ENCODE measurements around the gene FMNL2. TPM values are rescaled to one million over a fixed set of nuclear protein-coding genes. Genes with fewer than 3 reads are reported as not detected.

Gene FMNL2
- total RNA-seq, 1 experiment from 2014 or later, result 33.6 TPM

DNA sequence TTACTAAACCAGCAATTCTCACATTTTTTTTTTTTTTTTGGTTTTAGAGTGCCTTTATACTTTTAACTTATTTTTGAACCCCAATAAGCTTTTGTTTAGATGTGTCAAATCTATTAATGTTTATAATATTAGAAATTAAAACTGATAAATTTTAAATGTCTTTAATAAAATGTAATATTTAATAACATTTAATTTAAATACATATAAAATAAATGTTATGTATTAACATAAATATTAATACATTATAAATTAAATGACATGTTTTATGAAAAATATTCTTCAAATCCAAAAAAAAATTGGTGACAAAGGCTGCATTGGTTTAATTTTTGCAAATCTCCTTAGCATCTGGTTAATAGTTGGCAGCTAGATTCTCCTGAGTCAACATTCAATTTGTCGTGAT lies 218.5 kb downstream of the FMNL2 start:
- Histone ChIP-seq H3K27me3 (ENCODE audit: insufficient read depth, low read length) (no peaks in the 10 kb centered on the region), H3K79me1 (ENCODE audit: insufficient read depth, low read depth, low read length, poor library complexity, severe bottlenecking) (no peaks in the 10 kb centered on the region), H3K14ac (ENCODE audit: insufficient read depth, low read length) (no peak overlapping the region), H3K4ac (ENCODE audit: low read depth, low read length) (no peak overlapping the region), H3K56ac (ENCODE audit: insufficient read length, low read depth, low read length) (no peak overlapping the region), H4K5ac (ENCODE audit: insufficient read length, low read depth, low read length) (no peak overlapping the region), H2BK12ac (ENCODE audit: insufficient read length, low read depth, low read length) (no peak overlapping the region), H2BK20ac (ENCODE audit: low read depth, low read length, poor library complexity, severe bottlenecking) (no peak overlapping the region), H3T11ph (ENCODE audit: low read length) (no peak overlapping the region), H2BK15ac (ENCODE audit: low read depth, low read length) (no peak overlapping the region), H2AK5ac (ENCODE audit: insufficient read length, low read length) (no peak overlapping the region), H2BK120ac (ENCODE audit: low read depth, low read length, poor library complexity, severe bottlenecking) (no peak overlapping the region), H4K8ac (replicated peaks; ENCODE audit: insufficient read length, low read depth, low read length) (no peak overlapping the region), H2BK5ac (ENCODE audit: insufficient read length, low read length) (no peak overlapping the region), H3K9me3 (ENCODE audit: control insufficient read depth, low read depth, low read length) (no peaks in the 10 kb centered on the region), H3K9ac (ENCODE audit: extremely low read depth, insufficient read length, low read length) (no peak overlapping the region), H3K27ac (ENCODE audit: insufficient read length, low read depth, low read length) (no peak overlapping the region), H4K91ac (ENCODE audit: insufficient read length, low read depth, low read length) (no peak overlapping the region), H4K20me1 (ENCODE audit: control insufficient read depth, insufficient read depth, insufficient read length) (no peaks in the 10 kb centered on the region), H3K4me2 (ENCODE audit: insufficient read depth, insufficient read length, low read length) (no peak overlapping the region), H3K23ac (ENCODE audit: insufficient read length, low read depth, low read length) (no peak overlapping the region), H3K4me1 (ENCODE audit: insufficient read depth, low read length) (no peaks in the 10 kb centered on the region; the same call in 1 of the 2 replicates), H3K18ac (ENCODE audit: insufficient read length, low read depth, low read length) (no peak overlapping the region), H3K23me2 (ENCODE audit: insufficient read length, low read depth, low read length, poor library complexity, severe bottlenecking) (no peaks in the 10 kb centered on the region), H3K79me2 (ENCODE audit: insufficient read depth, low read length) (no peaks in the 10 kb centered on the region), H2AFZ (ENCODE audit: low read length) (no peak overlapping the region)
- no peak overlapping the region for H3K4me3 Mint-ChIP-seq
- no peaks in the 10 kb centered on the region for H3K9me3 Mint-ChIP-seq
- no peak for DNase-seq
- no peaks in the 10 kb centered on the region for H3K27me3 Mint-ChIP-seq (ENCODE audit: low read depth)
- no CpG with 5 or more reads among the region's 1 CpG for WGBS (ENCODE audit: extremely low coverage, insufficient read length, low lambda C conversion rate)
- H3K27ac Mint-ChIP-seq, result no peak overlapping the region
- H3K4me1 Mint-ChIP-seq, result peaks cover 13 to 19% of the 10 kb centered on the region in 2 experiments
- TF ChIP-seq, protein P1, sequence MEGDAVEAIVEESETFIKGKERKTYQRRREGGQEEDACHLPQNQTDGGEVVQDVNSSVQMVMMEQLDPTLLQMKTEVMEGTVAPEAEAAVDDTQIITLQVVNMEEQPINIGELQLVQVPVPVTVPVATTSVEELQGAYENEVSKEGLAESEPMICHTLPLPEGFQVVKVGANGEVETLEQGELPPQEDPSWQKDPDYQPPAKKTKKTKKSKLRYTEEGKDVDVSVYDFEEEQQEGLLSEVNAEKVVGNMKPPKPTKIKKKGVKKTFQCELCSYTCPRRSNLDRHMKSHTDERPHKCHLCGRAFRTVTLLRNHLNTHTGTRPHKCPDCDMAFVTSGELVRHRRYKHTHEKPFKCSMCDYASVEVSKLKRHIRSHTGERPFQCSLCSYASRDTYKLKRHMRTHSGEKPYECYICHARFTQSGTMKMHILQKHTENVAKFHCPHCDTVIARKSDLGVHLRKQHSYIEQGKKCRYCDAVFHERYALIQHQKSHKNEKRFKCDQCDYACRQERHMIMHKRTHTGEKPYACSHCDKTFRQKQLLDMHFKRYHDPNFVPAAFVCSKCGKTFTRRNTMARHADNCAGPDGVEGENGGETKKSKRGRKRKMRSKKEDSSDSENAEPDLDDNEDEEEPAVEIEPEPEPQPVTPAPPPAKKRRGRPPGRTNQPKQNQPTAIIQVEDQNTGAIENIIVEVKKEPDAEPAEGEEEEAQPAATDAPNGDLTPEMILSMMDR (conservative IDR thresholded peaks at IDR 0.05), result no peak
- peaks cover 0 to 5% (median 4%) of the 10 kb centered on the region in 3 experiments; a peak in 5 of 7 replicates for H3K36me3 Mint-ChIP-seq (ENCODE audit: insufficient read depth in 1 of 3, low read depth in 3 of 3)

Data from H9 (cell line).